Smooth muscle cell (in vitro differentiated cells): ENCODE measurements around the gene DAAM1. TPM values are rescaled to one million over a fixed set of nuclear protein-coding genes. Genes with fewer than 3 reads are reported as not detected.

Experiments
- DNase-seq: peaks from one replicate; lab custom pipeline; 2025; ENCODE audit not compliant: unreplicated experiment; lab: John Stamatoyannopoulos, UW
- H2AFZ ChIP-seq: fragments of 200-600 bp; sonication (generic); 2 replicates; pipeline ENCODE4 v1.6.0; 2016; ENCODE audit warnings: antibody characterized with exemption, low read depth, mild to moderate bottlenecking
- H3F3A ChIP-seq: fragments of 200-600 bp; sonication (generic); 2 replicates; pipeline ENCODE4 v1.6.0; 2017; ENCODE audit warnings: antibody characterized with exemption, low read depth
- H3K27ac ChIP-seq: fragments of 200-600 bp; sonication (generic); 2 replicates; pipeline ENCODE4 v1.5.1; 2016; ENCODE audit warnings: low read depth, mild to moderate bottlenecking
- H3K27me3 ChIP-seq: fragments of 200-600 bp; sonication (generic); 2 replicates; pipeline ENCODE4 v1.6.1; 2016; ENCODE audit warnings: low read depth, mild to moderate bottlenecking
- H3K36me3 ChIP-seq: fragments of 200-600 bp; sonication (generic); 2 replicates; pipeline ENCODE4 v1.5.1; 2016; ENCODE audit warnings: low read depth
- H3K4me1 ChIP-seq: fragments of 200-600 bp; sonication (generic); 2 replicates; pipeline ENCODE4 v1.5.1; 2016; ENCODE audit warnings: low read depth
- H3K4me2 ChIP-seq: fragments of 200-600 bp; sonication (generic); 2 replicates; pipeline ENCODE4 v1.6.0; 2016; ENCODE audit warnings: mild to moderate bottlenecking
- H3K4me3 ChIP-seq: fragments of 200-600 bp; sonication (generic); 2 replicates; pipeline ENCODE4 v1.5.1; 2016; ENCODE audit warnings: mild to moderate bottlenecking
- H3K79me2 ChIP-seq: fragments of 200-600 bp; sonication (generic); 2 replicates; pipeline ENCODE4 v1.6.0; 2016; ENCODE audit warnings: low read depth, mild to moderate bottlenecking
- H3K9ac ChIP-seq: fragments of 200-600 bp; sonication (generic); 2 replicates; pipeline ENCODE4 v1.6.0; 2016; ENCODE audit warnings: low read depth
- H3K9me3 ChIP-seq: fragments of 200-600 bp; sonication (generic); replicated peaks from 2 replicates; pipeline ENCODE4 v1.5.1; 2016; ENCODE audit warnings: low read depth
- H4K20me1 ChIP-seq: fragments of 200-600 bp; sonication (generic); 2 replicates; pipeline ENCODE4 v1.6.0; 2016; ENCODE audit warnings: low read depth
- WGBS: methylation state at CpG from one replicate; pipeline ENCODE4 v1.1.7; 2016; ENCODE audit warnings: low lambda C conversion rate; 5-methylcytosine and 5-hydroxymethylcytosine counted together
- polyA plus RNA-seq: library from polyadenylated mRNA; unstranded; fragments of >200 nt; fragmentation: Nextera tagmentation; extraction: Ambion mirVana; gene quantifications from 2 replicates; pipeline ENCODE4 v1.2.1, GENCODE V29; 2016
- total RNA-seq: library from RNA; depleted of rRNA; stranded (reverse); fragments of >200 nt; gene quantifications from 2 replicates; pipeline ENCODE4 v1.2.3, GENCODE V29; 2014
- TF ChIP-seq, protein P1 (sequence below): fragments of 200-600 bp; sonication (generic); IDR thresholded peaks from 2 replicates; pipeline ENCODE4 v1.5.1; 2017; ENCODE audit warnings: borderline replicate concordance, mild to moderate bottlenecking, antibody characterized with exemption; ENCODE audit not compliant: insufficient read depth, poor library complexity, severe bottlenecking

The DAAM1 gene
- total and polyA plus RNA-seq, 2 experiments from 2014 or later: 10.9 to 46.4 TPM

DNA sequence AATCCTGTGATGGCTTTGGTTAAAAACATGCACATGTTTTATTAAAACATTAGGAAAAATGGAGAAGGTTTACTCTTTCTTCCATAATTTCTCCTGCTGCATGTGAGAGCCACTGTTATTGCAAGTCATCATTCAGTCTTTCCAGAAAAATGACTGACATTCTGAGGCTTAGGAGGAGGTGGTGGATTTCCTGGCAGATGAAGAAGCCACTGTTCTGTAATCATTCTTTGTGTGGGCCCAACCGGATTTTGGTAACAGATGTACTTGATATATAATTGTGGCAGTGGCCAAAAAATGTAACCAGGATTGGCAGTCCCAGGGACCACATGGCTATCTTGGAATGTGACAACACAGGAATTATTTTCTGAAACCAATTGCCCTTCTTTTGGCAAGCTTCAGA, 120.2 kb downstream of the DAAM1 start:
- Histone ChIP-seq H3K9me3 (no peaks in the 10 kb centered on the region), H3K27ac (peak overlapping the region; percentile 75), H4K20me1 (peaks cover 10% of the 10 kb centered on the region), H3K79me2 (no peaks in the 10 kb centered on the region), H3K9ac (no peak overlapping the region), H3K4me1 (peaks cover 25% of the 10 kb centered on the region), H3K36me3 (no peaks in the 10 kb centered on the region), H2AFZ (no peak overlapping the region), H3K4me2 (no peak overlapping the region), H3K27me3 (no peaks in the 10 kb centered on the region), H3F3A (peaks cover 21% of the 10 kb centered on the region), H3K4me3 (no peak overlapping the region)
- DNase-seq: no peak
- 65% methylated on average over 1 of the region's 1 CpG for WGBS
- TF ChIP-seq, protein P1, sequence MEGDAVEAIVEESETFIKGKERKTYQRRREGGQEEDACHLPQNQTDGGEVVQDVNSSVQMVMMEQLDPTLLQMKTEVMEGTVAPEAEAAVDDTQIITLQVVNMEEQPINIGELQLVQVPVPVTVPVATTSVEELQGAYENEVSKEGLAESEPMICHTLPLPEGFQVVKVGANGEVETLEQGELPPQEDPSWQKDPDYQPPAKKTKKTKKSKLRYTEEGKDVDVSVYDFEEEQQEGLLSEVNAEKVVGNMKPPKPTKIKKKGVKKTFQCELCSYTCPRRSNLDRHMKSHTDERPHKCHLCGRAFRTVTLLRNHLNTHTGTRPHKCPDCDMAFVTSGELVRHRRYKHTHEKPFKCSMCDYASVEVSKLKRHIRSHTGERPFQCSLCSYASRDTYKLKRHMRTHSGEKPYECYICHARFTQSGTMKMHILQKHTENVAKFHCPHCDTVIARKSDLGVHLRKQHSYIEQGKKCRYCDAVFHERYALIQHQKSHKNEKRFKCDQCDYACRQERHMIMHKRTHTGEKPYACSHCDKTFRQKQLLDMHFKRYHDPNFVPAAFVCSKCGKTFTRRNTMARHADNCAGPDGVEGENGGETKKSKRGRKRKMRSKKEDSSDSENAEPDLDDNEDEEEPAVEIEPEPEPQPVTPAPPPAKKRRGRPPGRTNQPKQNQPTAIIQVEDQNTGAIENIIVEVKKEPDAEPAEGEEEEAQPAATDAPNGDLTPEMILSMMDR: no peak

DNA sequence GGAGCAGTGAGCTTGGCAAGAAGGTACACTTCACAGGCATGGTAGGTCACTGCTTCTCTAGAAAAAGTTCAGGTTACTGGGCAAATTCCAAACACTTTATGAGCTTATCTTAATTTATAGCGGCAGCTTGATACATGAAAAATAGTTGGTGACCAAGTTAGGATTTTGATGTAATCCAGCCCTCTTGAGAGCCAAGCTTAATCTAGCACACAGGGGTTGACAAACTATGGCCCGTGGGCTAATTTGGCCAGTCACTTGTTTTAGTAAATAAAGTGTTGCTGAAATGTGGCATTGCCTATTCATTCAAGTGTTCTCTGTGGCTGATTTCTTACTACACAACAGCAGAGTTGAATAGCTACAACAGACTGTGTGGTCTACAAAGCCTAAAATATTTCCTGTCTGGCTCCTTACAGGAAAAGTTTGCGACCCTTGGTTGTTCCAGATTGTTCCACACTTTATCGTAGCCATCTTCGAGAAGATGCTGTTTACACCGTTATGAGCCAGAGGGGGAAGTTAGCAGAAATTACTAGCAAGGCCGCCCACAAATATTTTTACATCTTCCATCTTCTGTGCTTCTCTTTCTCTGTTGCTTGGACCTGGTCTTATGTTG, 120.9 kb downstream of the DAAM1 start:
- H3K9me3 ChIP-seq: no peaks in the 10 kb centered on the region
- no peaks in the 10 kb centered on the region for H3K27me3 ChIP-seq
- H3K4me1 ChIP-seq: peaks cover 25% of the 10 kb centered on the region
- TF ChIP-seq, protein P1: no peak
- peaks cover 10% of the 10 kb centered on the region for H4K20me1 ChIP-seq
- no peak overlapping the region for H3K9ac ChIP-seq
- peak overlapping the region; percentile 52 for H3K27ac ChIP-seq
- no peak for DNase-seq
- no peak overlapping the region for H3K4me3 ChIP-seq
- H3K36me3 ChIP-seq: no peaks in the 10 kb centered on the region
- 54% methylated on average over 7 of the region's 7 CpGs for WGBS
- no peaks in the 10 kb centered on the region for H3K79me2 ChIP-seq
- peak overlapping the region; percentile 28 for H3K4me2 ChIP-seq
- no peak overlapping the region for H2AFZ ChIP-seq
- peaks cover 21% of the 10 kb centered on the region for H3F3A ChIP-seq

DNA sequence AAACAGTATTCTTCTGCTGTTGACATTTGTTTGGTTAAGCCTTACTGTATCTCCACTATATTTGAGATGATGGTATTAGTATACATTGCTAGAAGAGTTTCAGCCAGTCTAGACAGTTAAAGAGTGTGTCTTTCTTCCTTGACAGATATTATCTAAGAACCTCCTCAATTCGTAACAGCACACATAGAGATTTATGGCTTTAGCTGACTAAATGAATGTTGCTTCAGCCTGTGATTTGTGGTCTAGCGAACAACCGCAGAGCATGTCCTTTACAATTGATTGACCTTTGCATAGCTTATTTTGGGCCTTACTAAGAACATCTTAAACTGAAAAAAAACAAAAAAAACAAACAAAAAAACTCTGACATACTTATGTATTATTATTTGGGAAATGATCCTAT, 122.2 kb downstream of the DAAM1 start:
- 1% methylated on average over 3 of the region's 3 CpGs for WGBS

GRCh38 chr14:59311723-59312122, 123.3 kb downstream of the DAAM1 start:
- Histone ChIP-seq H3K79me2 (no peaks in the 10 kb centered on the region), H3K27me3 (no peaks in the 10 kb centered on the region), H3K4me2 (no peak overlapping the region), H3K36me3 (no peaks in the 10 kb centered on the region), H4K20me1 (peaks cover 10% of the 10 kb centered on the region), H2AFZ (no peak overlapping the region), H3K4me3 (no peak overlapping the region), H3K27ac (peak overlapping the region; percentile 79), H3K4me1 (peaks cover 12% of the 10 kb centered on the region), H3K9ac (no peak overlapping the region), H3F3A (peaks cover 11% of the 10 kb centered on the region), H3K9me3 (no peaks in the 10 kb centered on the region)
- no peak for DNase-seq
- WGBS: 92% methylated on average over 3 of the region's 3 CpGs
- TF ChIP-seq, protein P1: no peak

More for the DNA sequence above, 122.2 kb downstream of the DAAM1 start:
- Histone ChIP-seq H3K9ac (no peak overlapping the region), H4K20me1 (peaks cover 10% of the 10 kb centered on the region), H3K4me2 (peak overlapping the region; percentile 5), H3K4me3 (no peak overlapping the region), H3K36me3 (no peaks in the 10 kb centered on the region), H2AFZ (no peak overlapping the region), H3K27ac (peak overlapping the region; percentile 79), H3K79me2 (no peaks in the 10 kb centered on the region), H3F3A (peaks cover 18% of the 10 kb centered on the region), H3K9me3 (no peaks in the 10 kb centered on the region), H3K4me1 (peaks cover 23% of the 10 kb centered on the region), H3K27me3 (no peaks in the 10 kb centered on the region)
- TF ChIP-seq, protein P1: no peak
- no peak for DNase-seq
